Osteoblast (primary cell): Measurements from ENCODE around the gene RETREG2. TPM values are rescaled to one million over a fixed set of nuclear protein-coding genes. Genes with fewer than 3 reads are reported as not detected.

Source experiments
- DNase-seq: peaks from one replicate; pipeline ENCODE4 v3.0.0; 2011; ENCODE audit warnings: low spot score, mixed read lengths; ENCODE audit not compliant: insufficient read length; ENCODE audit errors: missing footprints
- H2AFZ ChIP-seq: 2 replicates; pipeline ENCODE4 v1.6.0; 2011; ENCODE audit warnings: mild to moderate bottlenecking, low read length
- H3K27ac ChIP-seq: 2 replicates; pipeline ENCODE4 v1.5.1; 2011; ENCODE audit warnings: mild to moderate bottlenecking, low read depth, low read length, moderate library complexity
- H3K27me3 ChIP-seq: 2 replicates; pipeline ENCODE4 v1.6.0; 2012; ENCODE audit warnings: mild to moderate bottlenecking, control low read depth, inconsistent platforms, low read length, moderate library complexity; ENCODE audit not compliant: insufficient read depth
- H3K36me3 ChIP-seq: 2 replicates; pipeline ENCODE4 v1.5.1; 2011; ENCODE audit warnings: mild to moderate bottlenecking, low read length, control low read depth, moderate library complexity; ENCODE audit not compliant: insufficient read depth
- H3K4me1 ChIP-seq: 2 replicates; pipeline ENCODE4 v1.5.1; 2011; ENCODE audit warnings: mild to moderate bottlenecking, low read length, control low read depth, moderate library complexity; ENCODE audit not compliant: insufficient read depth
- H3K4me2 ChIP-seq: 2 replicates; pipeline ENCODE4 v1.6.0; 2011; ENCODE audit warnings: mild to moderate bottlenecking, low read length; ENCODE audit not compliant: insufficient read depth
- H3K4me3 ChIP-seq: fragments of 200-600 bp; sonication (generic); 3 replicates; pipeline ENCODE4 v1.5.1; 2012; ENCODE audit warnings: mild to moderate bottlenecking, low read length, inconsistent platforms; ENCODE audit not compliant: insufficient read depth
- H3K79me2 ChIP-seq: 2 replicates; pipeline ENCODE4 v1.6.0; 2012; ENCODE audit warnings: mild to moderate bottlenecking, low read length, control low read depth, inconsistent platforms; ENCODE audit not compliant: insufficient read depth
- H3K9me3 ChIP-seq: 2 replicates; pipeline ENCODE4 v1.5.1; 2011; ENCODE audit warnings: low read depth, low read length, control low read depth
- H4K20me1 ChIP-seq: 2 replicates; pipeline ENCODE4 v1.6.0; 2012; ENCODE audit warnings: mild to moderate bottlenecking, low read length, control low read depth; ENCODE audit not compliant: insufficient read depth
- CTCF ChIP-seq: IDR thresholded peaks from 2 replicates; pipeline ENCODE4 v1.5.1; 2011; ENCODE audit warnings: mild to moderate bottlenecking, low read depth, low read length, moderate library complexity; ENCODE audit errors: extremely low read depth
- total RNA-seq: library from RNA; depleted of rRNA; stranded (reverse); fragments of >200 nt; gene quantifications from 2 replicates; pipeline ENCODE4 v1.2.3, GENCODE V29; 2012

The RETREG2 gene
- 109 and 121 TPM in 2 replicates for total RNA-seq

- peak; percentile 100 for DNase-seq
- peaks cover 13% of the 10 kb centered on the region for H4K20me1 ChIP-seq
- peak within 1 kb of the TSS; percentile 89 for H2AFZ ChIP-seq
- H3K27ac ChIP-seq = peak within 1 kb of the TSS; percentile 83
- H3K4me1 ChIP-seq = peaks cover 30% of the 10 kb centered on the region
- no peaks in the 10 kb centered on the region for H3K9me3 ChIP-seq
- no peaks in the 10 kb centered on the region for H3K27me3 ChIP-seq
- peak within 1 kb of the TSS; percentile 94 for H3K4me2 ChIP-seq
- H3K36me3 ChIP-seq = peaks cover 41% of the 10 kb centered on the region
- TF ChIP-seq CTCF = no peak
- peaks cover 56% of the 10 kb centered on the region for H3K79me2 ChIP-seq
- H3K4me3 ChIP-seq = peak within 1 kb of the TSS; percentile 78
Observed at GRCh38 chr2:219177552-219178376, at the start of gene RETREG2. Gene RETREG2 (plus strand): TSS chr2:219178275. CDS start chr2:219178353, 78 bp downstream.

GRCh38 chr2:219128396-219128795 lies 49.7 kb upstream of the RETREG2 start:
- no peaks in the 10 kb centered on the region for H3K27me3 ChIP-seq
- no peaks in the 10 kb centered on the region for H3K79me2 ChIP-seq
- H3K4me2 ChIP-seq = no peak overlapping the region
- no peak overlapping the region for H2AFZ ChIP-seq
- H4K20me1 ChIP-seq = peaks cover 9% of the 10 kb centered on the region
- H3K27ac ChIP-seq = no peak overlapping the region
- no peaks in the 10 kb centered on the region for H3K9me3 ChIP-seq
- DNase-seq = no peak
- peaks cover 24% of the 10 kb centered on the region for H3K4me1 ChIP-seq
- TF ChIP-seq CTCF = no peak
- no peak overlapping the region for H3K4me3 ChIP-seq
- no peaks in the 10 kb centered on the region for H3K36me3 ChIP-seq

- peaks cover 16% of the 10 kb centered on the region for H3K4me1 ChIP-seq
- no peak overlapping the region for H3K4me3 ChIP-seq
- H3K27ac ChIP-seq = no peak overlapping the region
- H3K27me3 ChIP-seq = no peaks in the 10 kb centered on the region
- peaks cover 10% of the 10 kb centered on the region for H4K20me1 ChIP-seq
- H2AFZ ChIP-seq = no peak overlapping the region
- H3K36me3 ChIP-seq = no peaks in the 10 kb centered on the region
- TF ChIP-seq CTCF = no peak
- DNase-seq = no peak
- no peaks in the 10 kb centered on the region for H3K79me2 ChIP-seq
- no peaks in the 10 kb centered on the region for H3K9me3 ChIP-seq
- H3K4me2 ChIP-seq = no peak overlapping the region
Observed at GRCh38 chr2:219129589-219129988, 48.5 kb upstream of the RETREG2 start.

- H3K4me1 ChIP-seq = no peaks in the 10 kb centered on the region
- no peak overlapping the region for H3K4me2 ChIP-seq
- H3K4me3 ChIP-seq = no peak overlapping the region
- no peaks in the 10 kb centered on the region for H3K36me3 ChIP-seq
- no peaks in the 10 kb centered on the region for H3K27me3 ChIP-seq
- no peak for TF ChIP-seq CTCF
- peaks cover 4% of the 10 kb centered on the region for H4K20me1 ChIP-seq
- no peak overlapping the region for H2AFZ ChIP-seq
- H3K79me2 ChIP-seq = no peaks in the 10 kb centered on the region
- H3K9me3 ChIP-seq = no peaks in the 10 kb centered on the region
- no peak for DNase-seq
- H3K27ac ChIP-seq = no peak overlapping the region
Observed at GRCh38 chr2:219131327-219131726, 46.7 kb upstream of the RETREG2 start.
